OCI-LY3 (cell line): ENCODE results near the gene TMEM87A.

Experiments
- EZH2phosphoT487 ChIP-seq: fragments of 200-600 bp; shearing (Covaris generic); IDR thresholded peaks from 2 replicates; pipeline ENCODE4 v1.6.1; 2018; ENCODE audit warnings: antibody characterized with exemption, mixed run types, low read depth
- TF ChIP-seq, protein P1 (sequence below): fragments of 200-600, 300-600 bp; sonication (generic); IDR thresholded peaks from 2 replicates; pipeline ENCODE4 v1.5.1; 2014; ENCODE audit warnings: antibody characterized with exemption, low read length, low read depth

DNA sequence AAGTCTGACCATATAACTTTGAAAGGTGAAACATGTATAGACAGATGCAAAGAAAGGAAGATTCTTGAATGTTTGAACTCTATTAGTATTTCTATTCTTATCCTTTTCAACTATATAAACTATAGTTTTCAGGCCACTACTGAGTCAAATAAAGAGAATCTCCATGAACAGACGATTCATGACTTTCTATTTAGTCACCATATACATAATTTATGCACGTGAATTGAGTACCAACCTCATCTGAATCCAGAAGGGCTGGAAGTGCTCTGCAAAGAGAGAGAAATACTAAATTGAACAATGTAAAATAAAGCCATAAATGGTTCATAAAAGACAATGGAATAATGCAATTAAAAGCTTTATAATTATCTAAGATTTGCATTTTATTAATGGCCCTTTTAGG is 55.7 kb downstream of the TMEM87A start:
- TF ChIP-seq, protein P1, sequence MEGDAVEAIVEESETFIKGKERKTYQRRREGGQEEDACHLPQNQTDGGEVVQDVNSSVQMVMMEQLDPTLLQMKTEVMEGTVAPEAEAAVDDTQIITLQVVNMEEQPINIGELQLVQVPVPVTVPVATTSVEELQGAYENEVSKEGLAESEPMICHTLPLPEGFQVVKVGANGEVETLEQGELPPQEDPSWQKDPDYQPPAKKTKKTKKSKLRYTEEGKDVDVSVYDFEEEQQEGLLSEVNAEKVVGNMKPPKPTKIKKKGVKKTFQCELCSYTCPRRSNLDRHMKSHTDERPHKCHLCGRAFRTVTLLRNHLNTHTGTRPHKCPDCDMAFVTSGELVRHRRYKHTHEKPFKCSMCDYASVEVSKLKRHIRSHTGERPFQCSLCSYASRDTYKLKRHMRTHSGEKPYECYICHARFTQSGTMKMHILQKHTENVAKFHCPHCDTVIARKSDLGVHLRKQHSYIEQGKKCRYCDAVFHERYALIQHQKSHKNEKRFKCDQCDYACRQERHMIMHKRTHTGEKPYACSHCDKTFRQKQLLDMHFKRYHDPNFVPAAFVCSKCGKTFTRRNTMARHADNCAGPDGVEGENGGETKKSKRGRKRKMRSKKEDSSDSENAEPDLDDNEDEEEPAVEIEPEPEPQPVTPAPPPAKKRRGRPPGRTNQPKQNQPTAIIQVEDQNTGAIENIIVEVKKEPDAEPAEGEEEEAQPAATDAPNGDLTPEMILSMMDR = no peak
- TF ChIP-seq EZH2phosphoT487 = no peak
